ENCODE data around the gene MED25. TPM values are rescaled to one million over a fixed set of nuclear protein-coding genes. Genes with fewer than 3 reads are reported as not detected.

Gene MED25
- polyA plus RNA-seq, 1 of the 3 experiments (the other 2 are of a cell fraction): 30.2 TPM

DNA sequence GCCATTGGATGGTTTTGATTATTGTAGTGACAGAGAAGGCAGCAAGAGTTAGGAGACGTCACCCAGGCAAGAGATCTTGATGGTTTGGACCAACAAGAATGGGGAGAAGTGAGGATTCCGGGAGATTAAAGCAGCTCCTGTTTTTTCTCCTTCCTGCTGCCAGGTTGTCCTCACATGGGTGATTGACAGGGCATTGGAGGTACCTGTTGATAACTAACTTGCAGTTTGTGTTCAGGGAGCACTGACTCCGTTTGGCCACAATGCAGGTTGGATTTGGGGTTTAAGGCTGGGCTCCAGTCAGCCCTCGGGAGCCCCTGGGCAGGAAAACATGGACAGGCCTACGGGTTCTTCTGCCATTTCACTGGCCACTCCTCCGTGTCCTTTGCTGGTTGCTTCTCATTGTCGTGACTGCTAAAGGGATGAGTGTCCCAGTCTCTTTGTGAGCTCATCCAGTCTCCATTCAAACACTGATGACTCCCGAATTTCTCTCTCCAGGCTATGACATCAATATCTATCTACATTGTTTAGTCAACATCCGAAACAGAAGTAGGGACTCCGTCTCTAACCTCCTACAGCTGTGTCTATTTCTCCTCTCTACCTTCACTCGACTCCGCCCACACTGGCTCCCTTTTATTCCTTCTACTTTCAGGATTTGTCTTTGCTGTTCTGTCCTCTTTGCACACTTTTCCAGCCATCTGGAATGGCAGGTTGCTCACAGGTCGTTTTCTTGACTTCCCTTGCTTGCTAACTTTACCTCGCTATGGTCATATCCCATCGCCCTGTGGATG is 31.5 kb downstream of the MED25 start:
- Histone ChIP-seq H3K9ac (peak overlapping the region; percentile 99; the same call in 1 of the 2 replicates), H3K27me3 (ENCODE audit: insufficient read depth) (no peaks in the 10 kb centered on the region), H3K4me3 (ENCODE audit: low read depth in 2 of 2, low read length in 1 of 2) (peak overlapping the region; percentile 77 to 89), H3K79me2 (ENCODE audit: insufficient read depth) (peaks cover 46% of the 10 kb centered on the region), H3K4me1 (ENCODE audit: control insufficient read depth in 1 of 2, insufficient read depth in 2 of 2, low read depth in 1 of 2, low read length in 1 of 2) (peaks cover 15 to 32% of the 10 kb centered on the region in 2 experiments; a peak in 3 of 4 replicates), H2AFZ (ENCODE audit: low read depth) (no peak overlapping the region), H3K4me2 (peak overlapping the region; percentile 88), H3K9me2 (no peaks in the 10 kb centered on the region), H3K36me3 (replicated peaks in 1 of 2; ENCODE audit: control insufficient read depth in 1 of 2, insufficient read depth in 2 of 2, low read length in 1 of 2) (peaks cover 0 to 7% of the 10 kb centered on the region in 2 experiments), H3F3A (replicated peaks; ENCODE audit: insufficient read depth) (peaks cover 39% of the 10 kb centered on the region), H3K9me3 (no peaks in the 10 kb centered on the region), H4K20me1 (ENCODE audit: insufficient read depth) (peaks cover 30% of the 10 kb centered on the region), H3K27ac (ENCODE audit: low read depth in 2 of 2, low read length in 1 of 2) (peak overlapping the region; percentile 77 to 99)
- ChIA-PET CTCF (interaction anchor here (0.7 to 2.3 kb wide), 4 partner anchors 26 to 40 kb away, joined by 3 to 8 read pairs (median 4); partner anchors contain the start of genes FUZ and MED25), POLR2A (interaction anchor here (1.0 to 3.2 kb wide), 12 partner anchors 11 to 209 kb away, joined by 3 to 25 read pairs (median 8); partner anchors contain the start of genes AKT1S1, FUZ, RRAS and TBC1D17)
- DNase-seq: no peak
- 89% methylated on average over 15 of the region's 15 CpGs for WGBS (ENCODE audit: low lambda C conversion rate)
- TF ChIP-seq FOXJ3 (CRISPR knock-in tag; IDR thresholded peaks at IDR 0.05): no peak
- TF ChIP-seq JUND (IDR thresholded peaks at IDR 0.05): no peak
- TF ChIP-seq POLR2AphosphoS5 (IDR thresholded peaks at IDR 0.05; ENCODE audit: low read depth, low read length): peak; percentile 28; the same call in 1 of the 2 replicates

DNA sequence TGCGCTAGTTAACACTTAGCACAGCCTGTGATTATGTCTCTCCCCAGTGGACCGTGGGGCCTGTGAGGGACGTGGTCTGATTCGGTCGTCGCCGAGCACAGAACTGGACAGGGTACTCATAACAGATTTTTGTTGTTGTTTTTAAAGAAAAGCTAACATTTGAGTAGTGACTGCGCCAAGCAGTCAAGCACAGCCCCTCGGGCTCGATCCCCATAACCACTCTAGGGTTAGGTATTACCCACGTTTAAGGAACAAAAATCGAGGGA is 32.1 kb downstream of the MED25 start:
- TF ChIP-seq EZH2phosphoT487 (IDR thresholded peaks at IDR 0.05; ENCODE audit: borderline replicate concordance, low read depth) (no peak), NFIC (IDR thresholded peaks at IDR 0.05; ENCODE audit: borderline replicate concordance) (no peak), ELF1 (IDR thresholded peaks at IDR 0.05) (no peak), POLR2AphosphoS5 (IDR thresholded peaks at IDR 0.05; ENCODE audit: low read depth, low read length) (no peak), CHD2 (IDR thresholded peaks at IDR 0.05; ENCODE audit: low read length, partially characterized antibody) (no peak), SIN3A (IDR thresholded peaks at IDR 0.05; ENCODE audit: borderline replicate concordance, low read depth, low read length) (no peak), FOSL2 (IDR thresholded peaks at IDR 0.05; ENCODE audit: borderline replicate concordance, low read depth) (no peak), RAD21 (IDR thresholded peaks at IDR 0.05; ENCODE audit: low read length) (no peak), FOXM1 (IDR thresholded peaks at IDR 0.05; ENCODE audit: low read depth) (no peak), FOXJ3 (CRISPR knock-in tag; IDR thresholded peaks at IDR 0.05) (no peak), JUND (IDR thresholded peaks at IDR 0.05) (no peak), TCF12 (IDR thresholded peaks at IDR 0.05) (no peak), MEF2A (IDR thresholded peaks at IDR 0.05; ENCODE audit: borderline replicate concordance, low read depth) (no peak), RCOR1 (IDR thresholded peaks at IDR 0.05; ENCODE audit: low read length) (no peak), GABPA (IDR thresholded peaks at IDR 0.05; ENCODE audit: low read depth) (no peak; the same call in 1 of the 2 replicates), NRF1 (IDR thresholded peaks at IDR 0.05; ENCODE audit: low read depth, low read length) (no peak)
- TF ChIP-seq, protein P1, sequence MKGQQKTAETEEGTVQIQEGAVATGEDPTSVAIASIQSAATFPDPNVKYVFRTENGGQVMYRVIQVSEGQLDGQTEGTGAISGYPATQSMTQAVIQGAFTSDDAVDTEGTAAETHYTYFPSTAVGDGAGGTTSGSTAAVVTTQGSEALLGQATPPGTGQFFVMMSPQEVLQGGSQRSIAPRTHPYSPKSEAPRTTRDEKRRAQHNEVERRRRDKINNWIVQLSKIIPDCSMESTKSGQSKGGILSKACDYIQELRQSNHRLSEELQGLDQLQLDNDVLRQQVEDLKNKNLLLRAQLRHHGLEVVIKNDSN (IDR thresholded peaks at IDR 0.05; ENCODE audit: borderline replicate concordance, low read depth): no peak
- TF ChIP-seq, protein P2, sequence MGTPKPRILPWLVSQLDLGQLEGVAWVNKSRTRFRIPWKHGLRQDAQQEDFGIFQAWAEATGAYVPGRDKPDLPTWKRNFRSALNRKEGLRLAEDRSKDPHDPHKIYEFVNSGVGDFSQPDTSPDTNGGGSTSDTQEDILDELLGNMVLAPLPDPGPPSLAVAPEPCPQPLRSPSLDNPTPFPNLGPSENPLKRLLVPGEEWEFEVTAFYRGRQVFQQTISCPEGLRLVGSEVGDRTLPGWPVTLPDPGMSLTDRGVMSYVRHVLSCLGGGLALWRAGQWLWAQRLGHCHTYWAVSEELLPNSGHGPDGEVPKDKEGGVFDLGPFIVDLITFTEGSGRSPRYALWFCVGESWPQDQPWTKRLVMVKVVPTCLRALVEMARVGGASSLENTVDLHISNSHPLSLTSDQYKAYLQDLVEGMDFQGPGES (IDR thresholded peaks at IDR 0.05; ENCODE audit: low read depth, low read length): no peak
- TF ChIP-seq, protein P3, sequence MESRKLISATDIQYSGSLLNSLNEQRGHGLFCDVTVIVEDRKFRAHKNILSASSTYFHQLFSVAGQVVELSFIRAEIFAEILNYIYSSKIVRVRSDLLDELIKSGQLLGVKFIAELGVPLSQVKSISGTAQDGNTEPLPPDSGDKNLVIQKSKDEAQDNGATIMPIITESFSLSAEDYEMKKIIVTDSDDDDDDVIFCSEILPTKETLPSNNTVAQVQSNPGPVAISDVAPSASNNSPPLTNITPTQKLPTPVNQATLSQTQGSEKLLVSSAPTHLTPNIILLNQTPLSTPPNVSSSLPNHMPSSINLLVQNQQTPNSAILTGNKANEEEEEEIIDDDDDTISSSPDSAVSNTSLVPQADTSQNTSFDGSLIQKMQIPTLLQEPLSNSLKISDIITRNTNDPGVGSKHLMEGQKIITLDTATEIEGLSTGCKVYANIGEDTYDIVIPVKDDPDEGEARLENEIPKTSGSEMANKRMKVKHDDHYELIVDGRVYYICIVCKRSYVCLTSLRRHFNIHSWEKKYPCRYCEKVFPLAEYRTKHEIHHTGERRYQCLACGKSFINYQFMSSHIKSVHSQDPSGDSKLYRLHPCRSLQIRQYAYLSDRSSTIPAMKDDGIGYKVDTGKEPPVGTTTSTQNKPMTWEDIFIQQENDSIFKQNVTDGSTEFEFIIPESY (IDR thresholded peaks at IDR 0.05; ENCODE audit: borderline replicate concordance, low read depth): no peak
- TF ChIP-seq, protein P4, sequence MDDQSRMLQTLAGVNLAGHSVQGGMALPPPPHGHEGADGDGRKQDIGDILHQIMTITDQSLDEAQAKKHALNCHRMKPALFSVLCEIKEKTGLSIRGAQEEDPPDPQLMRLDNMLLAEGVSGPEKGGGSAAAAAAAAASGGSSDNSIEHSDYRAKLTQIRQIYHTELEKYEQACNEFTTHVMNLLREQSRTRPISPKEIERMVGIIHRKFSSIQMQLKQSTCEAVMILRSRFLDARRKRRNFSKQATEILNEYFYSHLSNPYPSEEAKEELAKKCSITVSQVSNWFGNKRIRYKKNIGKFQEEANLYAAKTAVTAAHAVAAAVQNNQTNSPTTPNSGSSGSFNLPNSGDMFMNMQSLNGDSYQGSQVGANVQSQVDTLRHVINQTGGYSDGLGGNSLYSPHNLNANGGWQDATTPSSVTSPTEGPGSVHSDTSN (IDR thresholded peaks at IDR 0.05): no peak
- peak overlapping the region; percentile 88 for H3K4me2 ChIP-seq

More for the DNA sequence above, 32.1 kb downstream of the MED25 start:
- no peak for DNase-seq
- ChIA-PET POLR2A (interaction anchor here (1.0 to 3.2 kb wide), 14 partner anchors 9 to 210 kb away, joined by 3 to 25 read pairs (median 6); partner anchors contain the start of genes AKT1S1, FUZ, RRAS and TBC1D17), CTCF (interaction anchor here (0.7 to 2.3 kb wide), 7 partner anchors 11 to 41 kb away, joined by 3 to 8 read pairs (median 4); partner anchors contain the start of genes FUZ and MED25)
- 0 out of 2 replicates have a peak overlapping the region, but pooled peaks have one; percentile 67 for H2AFZ ChIP-seq (ENCODE audit: low read depth)
- no peaks in the 10 kb centered on the region for H3K27me3 ChIP-seq (ENCODE audit: insufficient read depth)
- H3K79me2 ChIP-seq (ENCODE audit: insufficient read depth): peaks cover 50% of the 10 kb centered on the region
- H3K4me1 ChIP-seq (ENCODE audit: control insufficient read depth in 1 of 2, insufficient read depth in 2 of 2, low read depth in 1 of 2, low read length in 1 of 2): peaks cover 15 to 32% of the 10 kb centered on the region in 2 experiments; a peak in 3 of 4 replicates
- H3K27ac ChIP-seq (ENCODE audit: low read depth in 2 of 2, low read length in 1 of 2): peak overlapping the region; percentile 77 to 99
- H3K9me3 ChIP-seq: no peaks in the 10 kb centered on the region
- H3K36me3 ChIP-seq (replicated peaks in 1 of 2; ENCODE audit: control insufficient read depth in 1 of 2, insufficient read depth in 2 of 2, low read length in 1 of 2): peaks cover 4 to 9% of the 10 kb centered on the region in 2 experiments
- peaks cover 34% of the 10 kb centered on the region for H4K20me1 ChIP-seq (ENCODE audit: insufficient read depth)
- H3K9me2 ChIP-seq: no peaks in the 10 kb centered on the region
- peaks cover 41% of the 10 kb centered on the region for H3F3A ChIP-seq (replicated peaks; ENCODE audit: insufficient read depth)
- peak overlapping the region; percentile 77 to 89 for H3K4me3 ChIP-seq (ENCODE audit: low read depth in 2 of 2, low read length in 1 of 2)
- H3K9ac ChIP-seq: peak overlapping the region; percentile 99; the same call in 1 of the 2 replicates
- WGBS (ENCODE audit: low lambda C conversion rate): 25% methylated on average over 12 of the region's 12 CpGs
